B cell (primary cell): ENCODE measurements around the gene VMO1. TPM values are rescaled to one million over a fixed set of nuclear protein-coding genes. Genes with fewer than 3 reads are reported as not detected.
A peak's percentile ranks its signal among the peaks of the same experiment; 100 is the strongest.

Experiments
- ATAC-seq: fragments of 200-7000 bp; cut with Tn5 transposase; one replicate; pipeline ENCODE4 v1.10.0; 2021; ENCODE audit warnings: low read depth, mild to moderate bottlenecking, moderate number of reproducible peaks, moderate library complexity
- CTCF ChIA-PET: fragments of 350-600 bp; sonication (Branson Sonifier 250); formaldehyde crosslinking; loops from one replicate; lab custom pipeline; 2021; ENCODE audit warnings: antibody characterized with exemption, inconsistent platforms; lab: Charles Lee
- POLR2A ChIA-PET: fragments of 350-600 bp; sonication (Branson Sonifier 250); formaldehyde crosslinking; loops from one replicate; lab custom pipeline; 2021; ENCODE audit warnings: antibody characterized with exemption; lab: Charles Lee
- DNase-seq: peaks from one replicate; pipeline ENCODE4 v3.0.0; 2013
- H2AFZ ChIP-seq: 2 replicates; pipeline ENCODE4 v1.6.1; 2012; ENCODE audit warnings: mild to moderate bottlenecking, low read depth, low read length; ENCODE audit not compliant: insufficient read depth, poor library complexity, severe bottlenecking
- H3K27ac ChIP-seq, 2 donors: 1 replicate in 1 of 2; 2 replicates in 1 of 2; pipeline ENCODE4 v1.5.1; 2012 to 2013; ENCODE audit warnings: low read length in 2 of 2, mild to moderate bottlenecking in 2 of 2, moderate library complexity in 1 of 2
- H3K27me3 ChIP-seq, 4 experiments: fragments of 200-600 bp in 1 of 4; sonication (generic) in 1 of 4; replicated peaks in 1 of 4; 1 replicate in 2 of 4; 2 replicates in 2 of 4; pipeline versions ENCODE4 v1.6.1 to v1.7.0; 2013 to 2016; ENCODE audit warnings: low read length in 3 of 4, mild to moderate bottlenecking in 2 of 4, mixed read lengths in 1 of 4, moderate library complexity in 1 of 4; ENCODE audit not compliant: insufficient read depth in 4 of 4, control insufficient read depth in 3 of 4; ENCODE audit errors: control extremely low read depth in 1 of 4
- H3K36me3 ChIP-seq, 2 experiments: replicated peaks in 1 of 2; 1 replicate in 1 of 2; 2 replicates in 1 of 2; pipeline versions ENCODE4 v1.6.1 to v1.7.1; 2013; ENCODE audit warnings: low read length in 1 of 2; ENCODE audit not compliant: insufficient read depth in 2 of 2, control insufficient read depth in 1 of 2; ENCODE audit errors: control extremely low read depth in 1 of 2, extremely low read depth in 1 of 2
- H3K4me1 ChIP-seq, 2 donors: fragments of 200-600 bp in 1 of 2; sonication (generic) in 1 of 2; 1 replicate in 1 of 2; 2 replicates in 1 of 2; pipeline versions ENCODE4 v1.5.1 to v1.6.1; 2013 to 2017; ENCODE audit warnings: low read length in 2 of 2; ENCODE audit not compliant: control insufficient read depth in 2 of 2, insufficient read depth in 2 of 2
- H3K4me2 ChIP-seq: replicated peaks from 2 replicates; pipeline ENCODE3; 2012; ENCODE audit warnings: mild to moderate bottlenecking, low read depth, low read length; ENCODE audit not compliant: poor library complexity, severe bottlenecking
- H3K4me3 ChIP-seq, 5 experiments: fragments of 200-600 bp in 1 of 5; sonication (generic) in 1 of 5; 1 replicate in 3 of 5; 2 replicates in 2 of 5; pipeline versions ENCODE4 v1.5.1 to v1.7.0; 2011 to 2016; ENCODE audit warnings: low read length in 4 of 5, mild to moderate bottlenecking in 4 of 5, low read depth in 2 of 5, control low read depth in 1 of 5, moderate library complexity in 1 of 5; ENCODE audit not compliant: insufficient read depth in 1 of 5; ENCODE audit errors: control extremely low read depth in 1 of 5, extremely low read depth in 1 of 5
- H3K79me2 ChIP-seq: fragments of 200-600 bp; sonication (generic); one replicate; pipeline ENCODE4 v1.6.0; 2016; ENCODE audit warnings: low read length; ENCODE audit not compliant: control insufficient read depth, insufficient read depth
- H3K9ac ChIP-seq: fragments of 200-600 bp; sonication (generic); 2 replicates; pipeline ENCODE4 v1.6.1; 2017; ENCODE audit warnings: mild to moderate bottlenecking, low read length, moderate library complexity
- H3K9me3 ChIP-seq, 3 donors: one replicate each; pipeline versions ENCODE4 v1.6.1 to v1.7.1; 2013; ENCODE audit warnings: low read length in 2 of 3; ENCODE audit not compliant: control insufficient read depth in 2 of 3, insufficient read depth in 1 of 3; ENCODE audit errors: control extremely low read depth in 1 of 3
- H4K20me1 ChIP-seq: 2 replicates; pipeline ENCODE4 v1.6.0; 2012; ENCODE audit warnings: mild to moderate bottlenecking, low read length; ENCODE audit not compliant: insufficient read depth, control insufficient read depth, poor library complexity, severe bottlenecking
- H3K27ac Mint-ChIP-seq: one replicate; pipeline ENCODE4 v1.8.0; 2021; ENCODE audit warnings: mixed read lengths
- H3K27me3 Mint-ChIP-seq: one replicate; pipeline ENCODE4 v1.8.0; 2021; ENCODE audit warnings: mixed read lengths
- H3K4me1 Mint-ChIP-seq: one replicate; pipeline ENCODE4 v1.8.0; 2021; ENCODE audit warnings: mixed read lengths
- H3K4me3 Mint-ChIP-seq: one replicate; pipeline ENCODE4 v1.8.0; 2021; ENCODE audit warnings: mixed read lengths
- H3K9me3 Mint-ChIP-seq: one replicate; pipeline ENCODE4 v1.8.0; 2022; ENCODE audit warnings: mixed read lengths; ENCODE audit not compliant: insufficient read depth
- EZH2 ChIP-seq: IDR thresholded peaks from 2 replicates; pipeline ENCODE4 v1.6.1; 2012; ENCODE audit warnings: borderline replicate concordance, low read depth, mild to moderate bottlenecking, moderate library complexity, low read length; ENCODE audit not compliant: insufficient read depth, poor library complexity, severe bottlenecking
- WGBS: methylation state at CpG from one replicate; pipeline ENCODE4 v1.1.5; 2013; ENCODE audit warnings: missing lambda C conversion rate; ENCODE audit not compliant: insufficient coverage; 5-methylcytosine and 5-hydroxymethylcytosine counted together
- intact Hi-C: fragments of 100-400 bp; cut with micrococcal nuclease; formaldehyde crosslinking; loops from one replicate; pipeline ENCODE4 v1.10.0; 2022
- polyA plus RNA-seq: library from polyadenylated mRNA; depleted of rRNA; stranded (reverse); fragments of >200 nt; gene quantifications from 2 replicates; pipeline ENCODE4 v1.2.3, GENCODE V29; 2012
- total RNA-seq, 2 donors: library from RNA; stranded (reverse); fragments of 120-200 nt in 1 of 2; gene quantifications; 1 replicate in 1 of 2; 2 replicates in 1 of 2; pipeline versions ENCODE4 v1.2.3 to v1.2.4, GENCODE V29; 2013 to 2022
- TF ChIP-seq, protein P1 (sequence below): fragments of 200-600 bp; IDR thresholded peaks from one replicate; pipeline ENCODE4 v1.8.0; 2022; ENCODE audit warnings: antibody characterized with exemption, mild to moderate bottlenecking

Gene VMO1
- total and polyA plus RNA-seq, 2 donors (not counting 1 experiment from before 2014, with no cell fraction given), result 0.57 TPM; not detected in 1

DNA sequence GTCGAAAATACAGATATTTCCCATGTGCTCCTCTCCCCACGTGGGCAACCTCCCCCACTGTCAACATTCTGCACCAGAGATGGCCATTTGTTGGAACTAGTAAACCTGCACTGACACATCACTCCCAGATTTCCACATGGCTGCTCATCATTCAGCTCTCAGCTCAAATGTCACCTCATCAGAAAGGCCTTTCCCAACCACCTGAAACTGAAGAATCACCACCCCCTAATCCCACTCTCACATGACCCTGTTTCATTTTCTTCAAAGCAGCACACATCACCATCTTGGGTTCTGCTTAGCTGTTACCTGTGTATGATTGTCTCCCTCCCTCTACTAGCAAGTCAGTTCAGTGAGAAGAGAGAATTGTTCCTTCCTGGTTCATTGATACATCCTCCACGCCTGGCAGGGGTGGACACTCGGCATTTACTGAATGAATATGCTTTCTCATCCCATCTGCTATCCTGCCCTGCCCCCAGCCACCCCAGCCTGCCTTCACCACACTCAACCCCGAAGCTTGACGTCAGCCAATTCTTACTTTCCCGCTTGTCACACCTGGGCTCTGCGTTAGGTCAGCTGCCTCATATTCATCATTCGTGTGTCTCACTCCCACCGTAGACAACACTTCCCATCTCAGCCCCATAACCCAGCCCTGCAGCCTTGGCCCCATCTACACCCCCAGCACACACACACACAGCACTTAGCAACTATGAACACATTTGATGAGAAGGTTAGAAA is 14.5 kb upstream of the VMO1 start:
- WGBS, result 76% methylated on average over 9 of the region's 10 CpGs
- Histone ChIP-seq H3K4me1 (peaks cover 7 to 14% of the 10 kb centered on the region in 2 donors), H3K79me2 (peaks cover 6% of the 10 kb centered on the region), H3K4me2 (no peak overlapping the region), H3K9ac (no peak overlapping the region), H3K36me3 (peaks cover 0 to 22% of the 10 kb centered on the region in 2 experiments), H2AFZ (no peak overlapping the region), H3K27me3 (no peaks in the 10 kb centered on the region), H3K9me3 (no peaks in the 10 kb centered on the region), H3K27ac (no peak overlapping the region), H4K20me1 (no peaks in the 10 kb centered on the region), H3K4me3 (no peak overlapping the region)
- H3K4me3 Mint-ChIP-seq, result no peak overlapping the region
- H3K4me1 Mint-ChIP-seq, result peaks cover 11% of the 10 kb centered on the region
- H3K27ac Mint-ChIP-seq, result peak overlapping the region; percentile 10
- intact Hi-C loops, result no loop called here
- no peaks in the 10 kb centered on the region for H3K27me3 Mint-ChIP-seq
- DNase-seq (no peak), ATAC-seq (no peak)
- TF ChIP-seq EZH2, result no peak
- TF ChIP-seq, protein P1, sequence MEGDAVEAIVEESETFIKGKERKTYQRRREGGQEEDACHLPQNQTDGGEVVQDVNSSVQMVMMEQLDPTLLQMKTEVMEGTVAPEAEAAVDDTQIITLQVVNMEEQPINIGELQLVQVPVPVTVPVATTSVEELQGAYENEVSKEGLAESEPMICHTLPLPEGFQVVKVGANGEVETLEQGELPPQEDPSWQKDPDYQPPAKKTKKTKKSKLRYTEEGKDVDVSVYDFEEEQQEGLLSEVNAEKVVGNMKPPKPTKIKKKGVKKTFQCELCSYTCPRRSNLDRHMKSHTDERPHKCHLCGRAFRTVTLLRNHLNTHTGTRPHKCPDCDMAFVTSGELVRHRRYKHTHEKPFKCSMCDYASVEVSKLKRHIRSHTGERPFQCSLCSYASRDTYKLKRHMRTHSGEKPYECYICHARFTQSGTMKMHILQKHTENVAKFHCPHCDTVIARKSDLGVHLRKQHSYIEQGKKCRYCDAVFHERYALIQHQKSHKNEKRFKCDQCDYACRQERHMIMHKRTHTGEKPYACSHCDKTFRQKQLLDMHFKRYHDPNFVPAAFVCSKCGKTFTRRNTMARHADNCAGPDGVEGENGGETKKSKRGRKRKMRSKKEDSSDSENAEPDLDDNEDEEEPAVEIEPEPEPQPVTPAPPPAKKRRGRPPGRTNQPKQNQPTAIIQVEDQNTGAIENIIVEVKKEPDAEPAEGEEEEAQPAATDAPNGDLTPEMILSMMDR, result no peak
- ChIA-PET POLR2A (no interaction called here), CTCF (interaction anchor here (1.2 to 1.4 kb wide), 2 partner anchors 11 to 175 kb away, joined by 4 read pairs; no protein-coding TSS in a partner anchor)
- H3K9me3 Mint-ChIP-seq, result no peaks in the 10 kb centered on the region

DNA sequence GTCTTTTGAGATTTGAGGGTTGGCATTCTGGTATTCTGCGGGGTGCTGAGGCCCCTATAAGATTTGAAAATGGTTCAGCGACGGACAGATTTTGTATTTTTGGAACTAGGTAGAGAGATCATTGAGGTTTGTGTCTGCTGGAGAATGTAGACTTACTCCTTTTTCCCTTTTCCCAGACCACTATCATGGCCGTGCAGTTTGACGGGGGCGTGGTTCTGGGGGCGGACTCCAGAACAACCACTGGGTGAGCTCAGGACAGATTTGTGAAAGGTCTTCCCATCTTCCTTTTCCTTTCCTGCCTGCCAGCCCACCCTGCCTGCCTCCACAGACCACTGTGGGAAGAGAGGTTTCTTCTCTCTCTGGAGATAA is 10.4 kb upstream of the VMO1 start:
- TF ChIP-seq, protein P1, result no peak
- no peak for TF ChIP-seq EZH2
- H3K4me3 Mint-ChIP-seq, result peak overlapping the region; percentile 100
- peak overlapping the region; percentile 92 for H2AFZ ChIP-seq
- H3K27me3 Mint-ChIP-seq, result no peaks in the 10 kb centered on the region
- H3K4me1 ChIP-seq, result peaks cover 7 to 16% of the 10 kb centered on the region in 2 donors
- WGBS, result 0% methylated on average over 5 of the region's 7 CpGs
- no peaks in the 10 kb centered on the region for H3K9me3 ChIP-seq
- H3K9ac ChIP-seq, result peak overlapping the region; percentile 89
- H3K4me3 ChIP-seq, result peak overlapping the region; percentile 65 to 96 (median 86)
- H4K20me1 ChIP-seq, result no peaks in the 10 kb centered on the region
- H3K4me1 Mint-ChIP-seq, result peaks cover 11% of the 10 kb centered on the region
- H3K27ac ChIP-seq, result peak overlapping the region in 1 of 2 donors; percentile 68
- peaks cover 0 to 22% of the 10 kb centered on the region in 2 experiments for H3K36me3 ChIP-seq
- ATAC-seq, result no peak
- CTCF ChIA-PET, result interaction anchor here (0.9 to 1.2 kb wide), 2 partner anchors 65 to 86 kb away, joined by 3 to 4 read pairs; partner anchors contain the start of genes ARRB2 and MED11
- POLR2A ChIA-PET, result interaction anchor here (1.0 kb wide), 1 partner anchor 11 kb away, joined by 8 read pairs; the partner anchor contains the start of gene PLD2
- DNase-seq, result no peak
- intact Hi-C loops, result loop anchor here (1.0 to 10.0 kb wide), 4 partner anchors 11 to 232 kb away; partner anchors contain the start of genes GGT6, MED11, MINK1 and PLD2
- no peaks in the 10 kb centered on the region for H3K9me3 Mint-ChIP-seq
- H3K27me3 ChIP-seq, result no peaks in the 10 kb centered on the region
- H3K4me2 ChIP-seq, result peak overlapping the region; percentile 90
- peak overlapping the region; percentile 97 for H3K27ac Mint-ChIP-seq
- peaks cover 6% of the 10 kb centered on the region for H3K79me2 ChIP-seq
